Vagina (tissue), 2 donors: Measurements from ENCODE around the gene DNAJC12. TPM values are rescaled to one million over a fixed set of nuclear protein-coding genes. Genes with fewer than 3 reads are reported as not detected.
A peak's percentile ranks its signal among the peaks of the same experiment; 100 is the strongest.

Experiments used
- DNase-seq, 2 donors: peaks; one replicate each; pipeline ENCODE4 v3.0.0-alpha.2; 2017; ENCODE audit errors: extremely low spot score in 2 of 2
- H3K27ac ChIP-seq: fragments of 200-600 bp; sonication (generic); one replicate; pipeline ENCODE4 v1.5.1; 2019
- H3K27me3 ChIP-seq: fragments of 200-600 bp; sonication (generic); one replicate; pipeline ENCODE4 v1.5.1; 2019
- H3K36me3 ChIP-seq, 2 donors: fragments of 200-600 bp; sonication (generic); one replicate each; pipeline ENCODE4 v1.5.1; 2017 to 2019
- H3K4me1 ChIP-seq: fragments of 200-600 bp; sonication (generic); one replicate; pipeline ENCODE4 v1.5.1; 2019
- H3K4me3 ChIP-seq, 2 donors: fragments of 200-600 bp; sonication (generic); 1 replicate in 1 of 2; 2 replicates in 1 of 2; pipeline ENCODE4 v1.5.1; 2016 to 2019
- H3K9me3 ChIP-seq: fragments of 200-600 bp; sonication (generic); one replicate; pipeline ENCODE4 v1.5.1; 2019
- CTCF ChIP-seq, 3 experiments: fragments of 450-650 bp in 2 of 3; fragments of 200-600 bp in 1 of 3; sonication (generic) in 1 of 3; IDR thresholded peaks; one replicate each; pipeline ENCODE4 v1.5.1; 2017 to 2019; ENCODE audit warnings: antibody characterized with exemption in 3 of 3, mild to moderate bottlenecking in 2 of 3, moderate library complexity in 2 of 3
- POLR2A ChIP-seq, 2 donors: fragments of 450-650 bp; IDR thresholded peaks; one replicate each; pipeline ENCODE4 v1.6.1; 2017; ENCODE audit warnings: antibody characterized with exemption in 2 of 2, mild to moderate bottlenecking in 2 of 2, moderate library complexity in 2 of 2
- POLR2AphosphoS5 ChIP-seq, 2 donors: sonication (generic); formaldehyde crosslinking; IDR thresholded peaks; one replicate each; pipeline ENCODE4 v1.9.0; 2017; ENCODE audit warnings: antibody characterized with exemption in 2 of 2, mild to moderate bottlenecking in 2 of 2, low read depth in 1 of 2; ENCODE audit not compliant: insufficient read depth in 1 of 2
- intact Hi-C: fragments of 100-400 bp; cut with DNase I; formaldehyde crosslinking; loops from one replicate; pipeline ENCODE4 v1.15.1; 2023
- total RNA-seq: library from RNA; depleted of rRNA; stranded (reverse); fragments of >200 nt; gene quantifications from one replicate; pipeline ENCODE4 v1.2.3, GENCODE V29; 2016

Gene DNAJC12
- 2.7 TPM for total RNA-seq

DNA sequence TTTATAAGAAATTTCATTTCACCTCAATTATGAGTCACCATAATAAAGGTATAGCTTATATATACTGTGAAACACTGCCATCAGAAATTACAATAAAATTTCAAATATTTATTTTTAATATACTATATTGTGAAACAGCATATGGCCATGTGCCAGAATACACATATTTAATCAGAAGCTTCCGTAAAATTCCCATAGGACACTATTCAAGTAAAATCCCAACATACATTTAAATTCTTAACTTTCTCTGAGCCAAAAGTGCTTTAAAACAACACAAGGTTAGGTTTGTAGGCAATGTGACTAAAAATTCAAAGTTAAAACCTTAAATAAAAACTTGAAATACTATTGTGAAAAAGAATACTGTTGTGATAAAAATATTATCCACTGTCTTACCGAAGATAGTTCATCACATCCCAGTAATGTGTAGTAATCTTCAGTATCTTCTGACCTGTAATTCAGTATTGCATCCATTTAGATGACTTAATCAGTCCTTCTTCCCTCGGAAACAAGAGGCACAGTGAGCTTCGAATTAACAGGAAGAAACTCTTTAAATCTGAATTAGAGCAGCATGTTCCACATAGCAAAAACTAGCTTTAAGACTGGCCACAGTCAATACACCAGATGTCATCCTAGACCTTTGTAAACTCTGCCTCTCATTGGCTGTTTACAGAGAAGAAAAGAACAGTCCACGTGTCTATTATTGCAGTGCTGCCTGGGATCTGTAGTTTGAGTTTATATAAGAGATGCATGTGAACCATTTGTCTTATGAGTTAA lies at the start of gene DNAJC12:
Gene DNAJC12 (minus strand): TSS at position 648 of the 774 bp plus-strand sequence. CDS start 177 bp downstream, at position 471.
- peak within 1 kb of the TSS; percentile 18 to 31 for H3K4me3 ChIP-seq
- TF ChIP-seq CTCF (IDR thresholded peaks at IDR 0.05) (no peak), POLR2A (IDR thresholded peaks at IDR 0.05) (peak in 1 of 2 donors; percentile 22), POLR2AphosphoS5 (IDR thresholded peaks at IDR 0.05; ENCODE audit: insufficient read depth in 1 of 2, low read depth in 1 of 2) (peak in 1 of 2 donors; percentile 48)
- H3K27me3 ChIP-seq: no peaks in the 10 kb centered on the region
- H3K27ac ChIP-seq: peak within 1 kb of the TSS; percentile 0
- H3K4me1 ChIP-seq: no peaks in the 10 kb centered on the region
- H3K36me3 ChIP-seq: no peaks in the 10 kb centered on the region
- DNase-seq: no peak
- no peaks in the 10 kb centered on the region for H3K9me3 ChIP-seq
- intact Hi-C loops: no loop called here

DNA sequence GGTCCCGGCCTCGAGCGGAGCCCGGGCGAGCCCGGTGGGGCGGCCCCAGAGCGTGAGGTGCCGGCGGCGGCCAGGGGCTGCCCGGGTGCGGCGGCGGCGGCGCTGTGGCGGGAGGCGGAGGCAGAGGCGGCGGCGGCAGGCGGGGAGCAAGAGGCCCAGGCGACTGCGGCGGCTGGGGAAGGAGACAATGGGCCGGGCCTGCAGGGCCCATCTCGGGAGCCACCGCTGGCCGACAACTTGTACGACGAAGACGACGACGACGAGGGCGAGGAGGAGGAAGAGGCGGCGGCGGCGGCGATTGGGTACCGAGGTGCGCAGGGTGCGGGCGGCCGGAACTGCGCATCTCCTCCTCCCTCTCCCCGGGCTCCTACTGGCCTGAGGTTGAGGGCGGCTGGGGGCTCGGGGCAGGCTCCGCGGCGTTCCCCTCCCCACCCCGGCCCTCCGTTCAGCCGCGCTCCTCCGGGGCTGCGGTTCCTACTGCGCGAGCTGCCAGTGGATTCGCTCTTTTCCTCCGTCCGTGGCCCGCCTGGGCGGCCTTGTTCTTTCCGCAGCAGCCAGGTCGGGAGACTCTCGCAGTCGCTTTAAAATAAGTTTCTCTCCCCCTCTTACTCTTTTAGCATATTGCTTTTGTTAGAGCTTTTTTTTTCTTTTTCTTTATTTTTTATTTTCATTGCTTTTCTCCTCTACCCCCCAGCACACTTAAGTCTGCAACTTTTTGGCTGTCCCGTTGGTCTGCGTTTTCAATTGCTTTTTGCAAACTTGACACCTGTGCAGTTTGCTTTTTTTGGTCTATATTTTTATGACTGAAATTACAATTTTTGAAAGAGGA lies 47.1 kb upstream of the DNAJC12 start:
- peaks cover 0 to 24% of the 10 kb centered on the region in 2 donors for H3K36me3 ChIP-seq
- DNase-seq: peak in 1 of 2 donors; percentile 89
- no peaks in the 10 kb centered on the region for H3K9me3 ChIP-seq
- intact Hi-C loops: loop anchor here (2.0 kb wide), 1 partner anchor 448 kb away; the partner anchor contains the start of genes HNRNPH3 and PBLD
- no peak for TF ChIP-seq POLR2A (IDR thresholded peaks at IDR 0.05)
- no peak for TF ChIP-seq POLR2AphosphoS5 (IDR thresholded peaks at IDR 0.05; ENCODE audit: insufficient read depth in 1 of 2, low read depth in 1 of 2)
- no peak for TF ChIP-seq CTCF (IDR thresholded peaks at IDR 0.05)
- H3K27ac ChIP-seq: peak overlapping the region; percentile 90
- H3K4me3 ChIP-seq: peak overlapping the region; percentile 81 to 88
- no peaks in the 10 kb centered on the region for H3K27me3 ChIP-seq
- H3K4me1 ChIP-seq: peaks cover 29% of the 10 kb centered on the region

DNA sequence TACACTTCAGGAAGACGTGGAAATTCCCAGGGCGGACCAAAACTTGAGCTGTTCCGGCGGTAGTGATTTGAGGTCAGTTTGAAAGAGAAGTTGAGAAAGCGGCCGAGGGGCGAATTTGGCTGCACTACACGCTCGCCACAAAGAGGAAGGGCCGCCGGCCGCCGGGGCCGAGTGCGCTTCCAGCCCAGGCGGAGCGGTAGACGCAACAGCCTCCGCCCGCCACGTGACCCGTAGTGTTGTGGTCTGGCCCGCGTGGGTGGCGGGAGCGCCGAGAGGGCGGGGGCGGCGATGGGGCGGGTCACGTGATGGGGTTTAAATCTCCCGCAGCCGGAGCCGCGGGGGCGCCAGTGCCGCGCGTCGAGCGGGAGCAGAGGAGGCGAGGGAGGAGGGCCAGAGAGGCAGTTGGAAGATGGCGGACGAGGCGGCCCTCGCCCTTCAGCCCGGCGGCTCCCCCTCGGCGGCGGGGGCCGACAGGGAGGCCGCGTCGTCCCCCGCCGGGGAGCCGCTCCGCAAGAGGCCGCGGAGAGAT lies 46.4 kb upstream of the DNAJC12 start, which contains the start of gene SIRT1:
Gene SIRT1 (plus strand): TSS at position 344 of the 529 bp plus-strand sequence. CDS start 66 bp downstream, at position 410.
- H3K27ac ChIP-seq: peak within 1 kb of the TSS; percentile 90
- intact Hi-C loops: loop anchor here (2.0 kb wide), 1 partner anchor 448 kb away; the partner anchor contains the start of genes HNRNPH3 and PBLD
- no peaks in the 10 kb centered on the region for H3K27me3 ChIP-seq
- H3K4me1 ChIP-seq: peaks cover 22% of the 10 kb centered on the region
- TF ChIP-seq POLR2A (IDR thresholded peaks at IDR 0.05) (peak in 1 of 2 donors; percentile 92), CTCF (IDR thresholded peaks at IDR 0.05) (peak in 1 of 3 experiments; percentile 11), POLR2AphosphoS5 (IDR thresholded peaks at IDR 0.05; ENCODE audit: insufficient read depth in 1 of 2, low read depth in 1 of 2) (peak; percentile 71 to 97)
- H3K9me3 ChIP-seq: no peaks in the 10 kb centered on the region
- peak in 1 of 2 donors; percentile 97 for DNase-seq
- H3K36me3 ChIP-seq: peaks cover 0 to 17% of the 10 kb centered on the region in 2 donors
- H3K4me3 ChIP-seq: peak within 1 kb of the TSS; percentile 81 to 88

GRCh38 chr10:67883710-67884312 lies 45.8 kb upstream of the DNAJC12 start:
- H3K9me3 ChIP-seq: no peaks in the 10 kb centered on the region
- no peak for DNase-seq

More at GRCh38 chr10:67883710-67884312, 45.8 kb upstream of the DNAJC12 start:
- Histone ChIP-seq H3K27me3 (no peaks in the 10 kb centered on the region), H3K27ac (peak overlapping the region; percentile 90), H3K4me3 (peak overlapping the region; percentile 81 to 88), H3K36me3 (peaks cover 0 to 12% of the 10 kb centered on the region in 2 donors), H3K4me1 (peaks cover 22% of the 10 kb centered on the region)
- intact Hi-C loops: loop anchor here (2.0 kb wide), 1 partner anchor 449 kb away; the partner anchor contains the start of genes HNRNPH3 and PBLD
- no peak for TF ChIP-seq CTCF (IDR thresholded peaks at IDR 0.05)
- TF ChIP-seq POLR2A (IDR thresholded peaks at IDR 0.05): no peak
- TF ChIP-seq POLR2AphosphoS5 (IDR thresholded peaks at IDR 0.05; ENCODE audit: insufficient read depth in 1 of 2, low read depth in 1 of 2): no peak
